SK-N-SH treated with all-trans-retinoic acid at 6 μM for 48 hours (cell line): Measurements from ENCODE around the gene ZNF749.

Experiments used
- ATAC-seq: fragments of 200-7000 bp; cut with Tn5 transposase; 3 replicates; pipeline ENCODE4 v1.9.1; 2020; ENCODE audit warnings: mild to moderate bottlenecking, moderate library complexity
- BACH2 ChIP-seq: fragments of 250-450 bp; sonication (Bioruptor Pico); IDR thresholded peaks from 2 replicates; pipeline ENCODE4 v1.9.0; 2021; ENCODE audit warnings: mild to moderate bottlenecking, borderline replicate concordance
- CSDC2 ChIP-seq: fragments of 250-450 bp; sonication (Bioruptor Pico); IDR thresholded peaks from 2 replicates; pipeline ENCODE4 v1.5.0; 2020; ENCODE audit warnings: mild to moderate bottlenecking, moderate library complexity
- GLIS3 ChIP-seq: fragments of 250-450 bp; sonication (Bioruptor Pico); IDR thresholded peaks from 2 replicates; pipeline ENCODE4 v1.5.0; 2020; ENCODE audit warnings: mild to moderate bottlenecking, moderate library complexity
- POU6F1 ChIP-seq: fragments of 250-450 bp; sonication (Bioruptor Pico); IDR thresholded peaks from 2 replicates; pipeline ENCODE4 v1.8.0; 2021; ENCODE audit warnings: low read depth, mild to moderate bottlenecking, moderate library complexity, borderline replicate concordance
- ZC3H10 ChIP-seq: fragments of 250-450 bp; sonication (Bioruptor Pico); IDR thresholded peaks from 2 replicates; pipeline ENCODE4 v1.5.1; 2021; ENCODE audit warnings: mild to moderate bottlenecking, moderate library complexity
- ZFP3 ChIP-seq: fragments of 250-450 bp; sonication (Bioruptor Pico); IDR thresholded peaks from 2 replicates; pipeline ENCODE4 v1.5.0; 2020; ENCODE audit warnings: mild to moderate bottlenecking, moderate library complexity
- TF ChIP-seq, protein P1 (sequence below): fragments of 250-450 bp; sonication (Bioruptor Pico); IDR thresholded peaks from 2 replicates; pipeline ENCODE4 v1.5.1; 2021; ENCODE audit warnings: mild to moderate bottlenecking, moderate library complexity

The ZNF749 gene

DNA sequence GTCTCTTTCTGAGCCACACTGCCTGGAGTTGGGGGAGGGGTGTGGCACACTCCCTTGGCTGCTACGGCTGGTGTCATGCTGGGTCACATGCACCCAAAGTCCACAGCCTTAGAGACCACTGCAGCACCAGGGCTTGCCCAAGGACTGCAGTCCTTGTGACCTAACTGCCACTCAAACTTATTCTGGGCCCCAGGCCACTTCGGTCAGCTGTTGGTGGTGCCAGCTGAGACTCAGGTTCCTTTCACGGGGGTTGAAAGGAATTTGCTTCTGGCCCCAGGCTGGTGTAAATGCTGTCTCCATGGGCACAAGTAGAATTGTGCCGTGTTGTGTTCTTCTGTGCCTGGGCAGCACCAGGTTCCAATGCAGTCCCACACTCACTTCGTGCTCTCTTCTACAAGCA, 31.4 kb downstream of the ZNF749 start (continued):
- TF ChIP-seq POU6F1 (CRISPR knock-in tag): no peak

- TF ChIP-seq ZFP3 (CRISPR knock-in tag) (no peak), BACH2 (no peak), CSDC2 (CRISPR knock-in tag) (no peak)
- TF ChIP-seq, protein P1, sequence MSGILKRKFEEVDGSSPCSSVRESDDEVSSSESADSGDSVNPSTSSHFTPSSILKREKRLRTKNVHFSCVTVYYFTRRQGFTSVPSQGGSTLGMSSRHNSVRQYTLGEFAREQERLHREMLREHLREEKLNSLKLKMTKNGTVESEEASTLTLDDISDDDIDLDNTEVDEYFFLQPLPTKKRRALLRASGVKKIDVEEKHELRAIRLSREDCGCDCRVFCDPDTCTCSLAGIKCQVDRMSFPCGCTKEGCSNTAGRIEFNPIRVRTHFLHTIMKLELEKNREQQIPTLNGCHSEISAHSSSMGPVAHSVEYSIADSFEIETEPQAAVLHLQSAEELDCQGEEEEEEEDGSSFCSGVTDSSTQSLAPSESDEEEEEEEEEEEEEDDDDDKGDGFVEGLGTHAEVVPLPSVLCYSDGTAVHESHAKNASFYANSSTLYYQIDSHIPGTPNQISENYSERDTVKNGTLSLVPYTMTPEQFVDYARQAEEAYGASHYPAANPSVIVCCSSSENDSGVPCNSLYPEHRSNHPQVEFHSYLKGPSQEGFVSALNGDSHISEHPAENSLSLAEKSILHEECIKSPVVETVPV (CRISPR knock-in tag): no peak
- ATAC-seq: no peak
Observed at GRCh38 chr19:57473646-57474045, 38.5 kb downstream of the ZNF749 start.

DNA sequence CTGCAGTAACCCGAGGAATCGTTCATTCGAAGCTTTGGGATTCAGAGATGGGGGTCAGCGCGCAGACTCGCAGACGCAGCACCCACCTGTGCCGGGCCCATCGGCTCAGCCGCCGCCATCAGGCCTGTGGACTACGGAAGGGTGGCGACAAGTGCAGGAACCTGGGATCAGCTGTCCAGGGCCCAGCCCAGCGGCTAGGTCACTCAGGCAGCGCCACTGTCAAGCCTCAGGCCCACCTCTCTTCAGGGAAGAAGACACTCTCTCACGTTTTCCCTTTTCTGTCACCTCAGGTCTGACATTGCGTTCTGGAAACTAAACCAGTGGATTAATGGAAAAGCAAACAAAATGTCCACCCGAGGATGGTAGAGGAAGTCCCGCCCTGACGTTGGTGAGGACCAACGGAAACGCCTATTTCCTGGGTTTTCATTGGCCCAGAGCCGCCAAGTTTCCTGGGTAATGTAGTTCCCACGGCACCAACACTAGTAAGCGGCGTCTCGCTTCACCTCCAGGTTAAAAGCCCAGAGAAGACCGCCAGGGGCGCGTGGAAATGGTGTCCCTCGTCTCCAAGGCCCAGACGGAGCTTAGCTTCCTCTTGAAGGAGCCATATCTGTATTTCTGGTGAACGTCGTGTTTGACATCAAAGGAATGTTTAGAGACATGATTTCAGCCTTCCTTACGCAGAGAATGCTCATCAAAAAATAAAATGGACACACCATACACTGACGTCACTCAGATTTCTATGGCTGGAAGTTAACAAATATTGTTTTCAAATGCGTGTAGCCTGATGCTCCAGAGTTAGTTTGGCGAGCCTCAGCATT, 42.3 kb downstream of the ZNF749 start, which contains the start of gene ZNF772:
Gene ZNF772 (minus strand): TSS at position 376 of the 818 bp plus-strand sequence. CDS start 257 bp downstream, at position 119.
- ATAC-seq: peak; percentile 100
- TF ChIP-seq BACH2 (no peak), GLIS3 (CRISPR knock-in tag) (no peak), POU6F1 (CRISPR knock-in tag) (no peak), ZC3H10 (CRISPR knock-in tag) (no peak)

GRCh38 chr19:57487477-57488298, 52.6 kb downstream of the ZNF749 start, which contains the start of gene ZNF419:
Gene ZNF419, plus strand, starts transcription at chr19:57487750. Its CDS starts 201 bp downstream, at chr19:57487951.
- peak; percentile 100 for ATAC-seq

- ATAC-seq: peak; percentile 44; the same call in 2 of the 3 replicates
Observed at GRCh38 chr19:57488299-57488644, 53.1 kb downstream of the ZNF749 start.
